AG04450 (cell line): Measurements from ENCODE around the gene GRIFIN. TPM values are rescaled to one million over a fixed set of nuclear protein-coding genes. Genes with fewer than 3 reads are reported as not detected.

Experiments
- CTCF ChIA-PET: fragments of 300-600, 350-600 bp; formaldehyde crosslinking; extraction: SDS; loops from one replicate; lab custom pipeline; 2022; ENCODE audit warnings: antibody characterized with exemption, inconsistent platforms; lab: Charles Lee
- POLR2A ChIA-PET: fragments of 350-600 bp; formaldehyde crosslinking; extraction: SDS; loops from one replicate; lab custom pipeline; 2021; ENCODE audit warnings: antibody characterized with exemption, inconsistent platforms; lab: Yijun Ruan, JAX
- DNase-seq: peaks from one replicate; pipeline ENCODE4 v3.0.0-alpha.2; 2011; ENCODE audit warnings: low read depth, low spot score
- H3K27ac ChIP-seq: one replicate; pipeline ENCODE4 v1.5.1; 2012; ENCODE audit warnings: low read depth, low read length, control low read depth
- H3K27me3 ChIP-seq: one replicate; pipeline ENCODE4 v1.6.0; 2012; ENCODE audit warnings: low read length; ENCODE audit not compliant: control insufficient read depth, insufficient read depth
- H3K4me3 ChIP-seq: 2 replicates; pipeline ENCODE4 v1.5.1; 2011; ENCODE audit warnings: mild to moderate bottlenecking, low read depth, low read length, control low read depth
- H3K9me3 ChIP-seq: 2 replicates; pipeline ENCODE4 v1.5.1; 2012; ENCODE audit warnings: low read length; ENCODE audit not compliant: control insufficient read depth, insufficient read depth
- polyA plus RNA-seq: library from polyadenylated mRNA; depleted of rRNA; stranded (reverse); fragments of >200 nt; gene quantifications from 2 replicates; pipeline ENCODE4 v1.2.3, GENCODE V29; 2011
- TF ChIP-seq, protein P1 (sequence below): IDR thresholded peaks from 2 replicates; pipeline ENCODE4 v1.5.1; 2011; ENCODE audit warnings: low read depth, low read length, control low read depth, inconsistent platforms

Gene GRIFIN
- polyA plus RNA-seq, 1 experiment: not detected

DNA sequence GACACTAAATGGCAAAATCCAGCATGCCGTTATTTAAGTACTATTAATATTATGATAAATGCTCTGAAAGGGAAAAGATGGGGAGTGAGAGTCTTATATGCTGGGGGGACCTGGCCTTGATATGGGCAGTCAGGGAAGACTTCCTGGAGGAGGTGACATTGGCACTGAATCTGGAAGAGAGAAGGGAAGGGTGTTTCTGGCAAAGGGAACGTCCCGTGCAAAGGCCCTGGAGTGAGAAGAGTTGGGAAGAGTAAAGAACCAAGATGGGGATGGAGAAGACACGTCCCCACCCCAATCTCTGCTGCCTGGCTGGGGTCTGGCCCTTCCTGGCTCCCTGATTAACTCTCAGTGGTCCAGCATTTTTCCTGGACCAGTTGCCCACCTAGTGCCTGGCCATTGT is 5.0 kb upstream of the GRIFIN start:
- Histone ChIP-seq H3K27ac (no peak overlapping the region), H3K4me3 (no peak overlapping the region), H3K27me3 (peaks cover 9% of the 10 kb centered on the region), H3K9me3 (peaks cover 12% of the 10 kb centered on the region)
- POLR2A ChIA-PET: no interaction called here
- no peak for DNase-seq
- CTCF ChIA-PET: interaction anchor here (0.7 to 3.4 kb wide), 2 partner anchors 11 to 31 kb away, joined by 3 to 18 read pairs; no protein-coding TSS in a partner anchor
- TF ChIP-seq, protein P1, sequence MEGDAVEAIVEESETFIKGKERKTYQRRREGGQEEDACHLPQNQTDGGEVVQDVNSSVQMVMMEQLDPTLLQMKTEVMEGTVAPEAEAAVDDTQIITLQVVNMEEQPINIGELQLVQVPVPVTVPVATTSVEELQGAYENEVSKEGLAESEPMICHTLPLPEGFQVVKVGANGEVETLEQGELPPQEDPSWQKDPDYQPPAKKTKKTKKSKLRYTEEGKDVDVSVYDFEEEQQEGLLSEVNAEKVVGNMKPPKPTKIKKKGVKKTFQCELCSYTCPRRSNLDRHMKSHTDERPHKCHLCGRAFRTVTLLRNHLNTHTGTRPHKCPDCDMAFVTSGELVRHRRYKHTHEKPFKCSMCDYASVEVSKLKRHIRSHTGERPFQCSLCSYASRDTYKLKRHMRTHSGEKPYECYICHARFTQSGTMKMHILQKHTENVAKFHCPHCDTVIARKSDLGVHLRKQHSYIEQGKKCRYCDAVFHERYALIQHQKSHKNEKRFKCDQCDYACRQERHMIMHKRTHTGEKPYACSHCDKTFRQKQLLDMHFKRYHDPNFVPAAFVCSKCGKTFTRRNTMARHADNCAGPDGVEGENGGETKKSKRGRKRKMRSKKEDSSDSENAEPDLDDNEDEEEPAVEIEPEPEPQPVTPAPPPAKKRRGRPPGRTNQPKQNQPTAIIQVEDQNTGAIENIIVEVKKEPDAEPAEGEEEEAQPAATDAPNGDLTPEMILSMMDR: no peak

DNA sequence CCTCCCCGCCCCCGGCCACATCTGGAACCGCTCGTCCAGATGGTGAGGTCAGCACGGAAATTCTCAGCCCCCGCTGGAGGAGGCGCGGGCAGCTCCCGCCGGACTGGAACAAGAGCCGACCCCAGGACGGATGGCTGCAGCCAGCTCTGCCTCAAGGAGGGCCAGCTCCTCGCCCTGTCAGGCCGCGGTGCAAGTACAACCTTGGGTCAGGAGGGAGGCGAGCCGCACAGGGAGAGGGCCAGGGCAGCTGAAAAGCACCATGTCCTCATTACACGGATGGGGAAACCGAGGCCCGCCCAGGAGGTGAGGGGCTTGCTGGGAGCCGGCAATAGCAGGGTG is 3.8 kb upstream of the GRIFIN start:
- H3K27me3 ChIP-seq: peaks cover 9% of the 10 kb centered on the region
- POLR2A ChIA-PET: interaction anchor here (0.6 kb wide), 1 partner anchor 621 kb away, joined by 3 read pairs; no protein-coding TSS in a partner anchor
- peaks cover 12% of the 10 kb centered on the region for H3K9me3 ChIP-seq
- DNase-seq: no peak
- H3K27ac ChIP-seq: no peak overlapping the region
- CTCF ChIA-PET: interaction anchor here (3.4 kb wide), 1 partner anchor 10 kb away, joined by 18 read pairs; no protein-coding TSS in a partner anchor
- TF ChIP-seq, protein P1: no peak
- H3K4me3 ChIP-seq: no peak overlapping the region

DNA sequence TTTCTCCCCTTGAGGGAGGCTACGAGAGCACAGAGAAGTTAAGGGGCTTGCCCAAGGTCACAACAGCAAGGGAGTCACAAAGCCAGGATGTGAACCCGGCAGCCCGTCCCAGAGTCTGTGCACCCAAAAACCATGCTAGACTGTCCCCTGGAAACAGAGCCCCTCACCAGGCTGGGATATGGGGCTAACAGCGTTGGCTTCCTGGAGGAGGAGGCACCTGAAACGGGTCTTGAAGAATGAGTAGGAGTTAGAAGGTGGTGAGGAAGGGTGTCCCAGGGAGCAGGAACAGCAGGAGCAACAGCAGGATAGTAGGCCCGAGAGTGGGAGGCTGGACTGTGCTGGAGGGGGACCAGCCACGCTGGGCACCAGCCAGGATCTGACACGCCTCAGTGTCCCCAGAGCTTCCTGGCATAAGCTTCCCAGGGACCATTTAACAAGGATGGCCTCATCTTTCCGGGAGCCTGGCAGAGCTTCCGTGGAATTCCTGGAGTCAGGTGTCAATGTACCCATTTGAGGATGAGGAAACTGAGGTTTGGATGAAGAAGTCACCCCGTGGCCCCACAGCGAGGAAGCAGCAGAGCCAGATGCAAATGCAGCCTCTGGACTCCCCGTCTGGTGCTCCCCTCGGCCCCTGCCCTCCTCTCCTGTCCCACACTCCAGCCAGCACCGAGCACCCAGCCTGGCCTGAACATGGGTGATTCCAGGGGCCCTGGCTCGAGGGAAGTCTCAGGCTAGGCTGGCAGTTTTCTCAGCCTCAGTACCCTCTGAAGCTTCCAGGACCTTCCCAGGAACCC is 3.3 kb upstream of the GRIFIN start:
- Histone ChIP-seq H3K27me3 (peaks cover 8% of the 10 kb centered on the region), H3K9me3 (peaks cover 12% of the 10 kb centered on the region), H3K27ac (no peak overlapping the region), H3K4me3 (no peak overlapping the region)
- TF ChIP-seq, protein P1: no peak
- ChIA-PET POLR2A (interaction anchor here (0.6 kb wide), 1 partner anchor 21 kb away, joined by 4 read pairs; no protein-coding TSS in a partner anchor), CTCF (interaction anchor here (1.0 to 3.4 kb wide), 3 partner anchors 9 to 41 kb away, joined by 3 to 18 read pairs (median 4); no protein-coding TSS in a partner anchor)
- DNase-seq: no peak

DNA sequence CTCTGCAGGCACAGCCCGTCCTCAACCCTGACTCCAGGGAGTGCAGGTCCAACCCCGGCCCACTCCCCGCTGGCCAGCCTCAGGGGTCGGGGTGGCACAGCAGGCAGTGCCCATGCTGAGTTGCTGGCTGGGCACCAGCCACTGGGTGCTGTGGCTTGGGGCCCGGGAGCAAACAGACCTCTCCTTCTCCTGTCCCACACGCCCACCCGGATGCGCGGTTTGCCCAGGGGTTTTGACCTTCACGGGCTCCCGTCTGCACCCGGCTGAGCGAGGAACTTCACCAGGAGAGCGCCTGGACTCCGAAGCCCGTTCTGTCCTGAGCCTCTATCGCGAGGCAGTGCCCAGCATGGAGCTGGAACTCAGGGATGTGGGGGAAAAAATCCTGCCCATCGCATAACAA is 2.6 kb upstream of the GRIFIN start:
- TF ChIP-seq, protein P1: no peak
- peaks cover 5% of the 10 kb centered on the region for H3K27me3 ChIP-seq
- no peak for DNase-seq
- peaks cover 12% of the 10 kb centered on the region for H3K9me3 ChIP-seq
- POLR2A ChIA-PET: interaction anchor here (0.6 kb wide), 1 partner anchor 22 kb away, joined by 4 read pairs; no protein-coding TSS in a partner anchor
- CTCF ChIA-PET: interaction anchor here (1.0 to 3.4 kb wide), 3 partner anchors 9 to 42 kb away, joined by 3 to 18 read pairs (median 4); no protein-coding TSS in a partner anchor
- no peak overlapping the region for H3K27ac ChIP-seq
- no peak overlapping the region for H3K4me3 ChIP-seq

DNA sequence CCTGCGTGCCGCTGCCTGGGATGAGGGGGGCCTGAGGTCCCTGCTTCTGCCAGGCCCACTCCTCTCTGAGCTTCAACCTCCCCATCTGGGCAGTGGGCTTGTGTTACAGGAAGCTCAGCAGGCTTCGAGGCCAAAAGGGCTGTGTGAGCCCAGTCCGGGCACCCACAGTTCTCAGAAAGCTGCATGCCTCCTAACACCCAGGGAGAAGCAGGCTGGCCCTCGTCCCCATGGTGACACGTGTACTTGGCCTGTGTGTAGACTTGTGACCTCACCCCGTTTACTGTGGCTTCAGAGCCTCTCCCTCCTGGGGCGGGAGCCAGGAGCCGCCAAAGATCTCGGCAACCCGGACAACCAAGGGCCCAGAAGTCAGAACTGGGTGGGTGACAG is 2.2 kb upstream of the GRIFIN start:
- H3K4me3 ChIP-seq: no peak overlapping the region
- peaks cover 12% of the 10 kb centered on the region for H3K9me3 ChIP-seq
- H3K27ac ChIP-seq: no peak overlapping the region
- TF ChIP-seq, protein P1: no peak
- ChIA-PET POLR2A (interaction anchor here (0.6 kb wide), 1 partner anchor 22 kb away, joined by 4 read pairs; no protein-coding TSS in a partner anchor), CTCF (interaction anchor here (1.0 to 3.4 kb wide), 3 partner anchors 8 to 42 kb away, joined by 3 to 18 read pairs (median 4); no protein-coding TSS in a partner anchor)
- DNase-seq: no peak
- peaks cover 5% of the 10 kb centered on the region for H3K27me3 ChIP-seq
